GM19324 (cell line): ENCODE measurements around the gene TREX2.

Source experiments
- ATAC-seq: cut with Tn5 transposase; IDR thresholded peaks from one replicate; pipeline ENCODE4 v1.9.1; 2021; ENCODE audit warnings: mild to moderate bottlenecking, moderate library complexity; ENCODE audit not compliant: unreplicated experiment, low FRiP score

The TREX2 gene

GRCh38 chrX:153457136-153457825 lies 11.4 kb upstream of the TREX2 start:
- no peak for ATAC-seq

GRCh38 chrX:153456704-153457103 lies 10.8 kb upstream of the TREX2 start:
- ATAC-seq, result no peak

- ATAC-seq, result no peak
Measured at GRCh38 chrX:153456161-153456560, 10.3 kb upstream of the TREX2 start.

GRCh38 chrX:153455571-153455970 lies 9.7 kb upstream of the TREX2 start:
- ATAC-seq, result no peak

- ATAC-seq, result no peak
Measured at GRCh38 chrX:153454901-153455550, 9.2 kb upstream of the TREX2 start.

GRCh38 chrX:153450949-153451277 lies 5.1 kb upstream of the TREX2 start:
- no peak for ATAC-seq

- no peak for ATAC-seq
Measured at GRCh38 chrX:153450114-153450948, 4.5 kb upstream of the TREX2 start.

GRCh38 chrX:153449368-153450113 lies 3.7 kb upstream of the TREX2 start:
- no peak for ATAC-seq

GRCh38 chrX:153448556-153449367 lies 2.9 kb upstream of the TREX2 start:
- ATAC-seq, result no peak

GRCh38 chrX:153447581-153447960 lies 1.7 kb upstream of the TREX2 start:
- no peak for ATAC-seq

- ATAC-seq, result no peak
Measured at GRCh38 chrX:153446950-153447580, 1.2 kb upstream of the TREX2 start.

- no peak for ATAC-seq
Measured at GRCh38 chrX:153446636-153446936, 730 bp upstream of the TREX2 start.

GRCh38 chrX:153445106-153445855 lies 575 bp downstream of the TREX2 start:
- no peak for ATAC-seq

- no peak for ATAC-seq
Measured at GRCh38 chrX:153444333-153445011, 1.4 kb downstream of the TREX2 start.

- ATAC-seq, result no peak
Measured at GRCh38 chrX:153443476-153444332, 2.2 kb downstream of the TREX2 start.

GRCh38 chrX:153442463-153442862 lies 3.4 kb downstream of the TREX2 start:
- no peak for ATAC-seq

- ATAC-seq, result no peak
Measured at GRCh38 chrX:153441981-153442380, 3.9 kb downstream of the TREX2 start.

GRCh38 chrX:153441296-153441695 lies 4.6 kb downstream of the TREX2 start:
- no peak for ATAC-seq
